Measurements from ENCODE around the gene SHROOM2.

The SHROOM2 gene

DNA sequence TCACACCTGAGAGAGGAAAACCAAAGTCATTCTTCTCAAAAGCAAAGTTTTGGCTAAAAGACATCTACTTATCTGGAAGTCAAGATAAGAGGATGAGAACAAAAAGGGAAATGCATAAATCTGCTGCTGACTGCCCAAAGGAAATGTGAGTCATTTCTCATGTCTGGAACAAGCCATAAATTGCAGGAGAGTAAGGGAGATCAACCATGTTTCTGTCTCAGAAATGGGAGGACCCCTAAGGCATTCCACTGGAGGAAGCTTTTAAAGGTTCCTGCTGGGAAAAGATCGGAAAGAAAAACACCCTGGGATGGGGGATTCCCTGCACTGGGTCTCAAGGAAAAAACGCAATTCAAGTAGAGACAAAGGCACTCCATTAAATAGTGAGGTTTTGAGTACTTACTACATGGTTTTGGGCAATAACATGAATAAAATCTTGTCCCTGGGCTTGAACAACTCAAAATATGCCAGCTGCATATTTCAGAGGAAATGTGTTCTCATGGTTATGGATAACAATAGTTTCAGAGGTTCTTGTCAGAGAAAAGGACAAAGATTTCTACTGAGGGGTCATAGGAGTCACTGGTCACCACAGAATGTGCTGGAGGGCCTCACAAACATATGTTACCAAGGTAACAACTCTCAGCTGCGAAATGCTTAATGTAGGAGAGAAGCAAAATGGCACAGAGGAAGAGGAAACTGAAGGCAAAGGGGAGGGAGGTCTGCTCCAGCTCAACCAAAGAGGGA, 39.9 kb upstream of the SHROOM2 start:
- peak overlapping the region; percentile 10 for H3K4me3 ChIP-seq (replicated peaks; ENCODE audit: low read depth, low read length)
- peak; percentile 88 for DNase-seq (ENCODE audit: low read depth)
- TF ChIP-seq, protein P1, sequence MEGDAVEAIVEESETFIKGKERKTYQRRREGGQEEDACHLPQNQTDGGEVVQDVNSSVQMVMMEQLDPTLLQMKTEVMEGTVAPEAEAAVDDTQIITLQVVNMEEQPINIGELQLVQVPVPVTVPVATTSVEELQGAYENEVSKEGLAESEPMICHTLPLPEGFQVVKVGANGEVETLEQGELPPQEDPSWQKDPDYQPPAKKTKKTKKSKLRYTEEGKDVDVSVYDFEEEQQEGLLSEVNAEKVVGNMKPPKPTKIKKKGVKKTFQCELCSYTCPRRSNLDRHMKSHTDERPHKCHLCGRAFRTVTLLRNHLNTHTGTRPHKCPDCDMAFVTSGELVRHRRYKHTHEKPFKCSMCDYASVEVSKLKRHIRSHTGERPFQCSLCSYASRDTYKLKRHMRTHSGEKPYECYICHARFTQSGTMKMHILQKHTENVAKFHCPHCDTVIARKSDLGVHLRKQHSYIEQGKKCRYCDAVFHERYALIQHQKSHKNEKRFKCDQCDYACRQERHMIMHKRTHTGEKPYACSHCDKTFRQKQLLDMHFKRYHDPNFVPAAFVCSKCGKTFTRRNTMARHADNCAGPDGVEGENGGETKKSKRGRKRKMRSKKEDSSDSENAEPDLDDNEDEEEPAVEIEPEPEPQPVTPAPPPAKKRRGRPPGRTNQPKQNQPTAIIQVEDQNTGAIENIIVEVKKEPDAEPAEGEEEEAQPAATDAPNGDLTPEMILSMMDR (IDR thresholded peaks at IDR 0.05; ENCODE audit: low read length, missing control alignments) = no peak

DNA sequence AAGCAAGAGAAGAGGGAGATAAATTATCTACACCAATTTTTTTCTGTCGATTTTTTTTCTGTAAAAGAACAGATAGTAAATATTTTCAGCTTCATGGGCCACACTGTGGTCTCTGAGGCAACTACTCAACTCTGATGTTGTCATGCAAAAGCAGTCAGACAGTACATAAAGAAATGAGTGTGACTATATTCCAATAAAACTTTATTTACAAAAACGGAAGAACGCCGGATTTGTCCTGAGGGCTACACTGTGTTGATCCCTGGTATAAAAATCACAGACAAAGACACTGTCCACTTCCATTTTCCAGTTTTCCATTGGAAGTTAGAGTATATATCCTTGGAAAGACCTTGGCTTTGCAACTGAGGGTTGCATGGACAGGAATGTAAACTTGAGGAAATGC, 38.6 kb upstream of the SHROOM2 start:
- no peak for DNase-seq (ENCODE audit: low read depth)
- no peak overlapping the region for H3K4me3 ChIP-seq (replicated peaks; ENCODE audit: low read depth, low read length)
- TF ChIP-seq, protein P1 (IDR thresholded peaks at IDR 0.05; ENCODE audit: low read length, missing control alignments) = no peak

DNA sequence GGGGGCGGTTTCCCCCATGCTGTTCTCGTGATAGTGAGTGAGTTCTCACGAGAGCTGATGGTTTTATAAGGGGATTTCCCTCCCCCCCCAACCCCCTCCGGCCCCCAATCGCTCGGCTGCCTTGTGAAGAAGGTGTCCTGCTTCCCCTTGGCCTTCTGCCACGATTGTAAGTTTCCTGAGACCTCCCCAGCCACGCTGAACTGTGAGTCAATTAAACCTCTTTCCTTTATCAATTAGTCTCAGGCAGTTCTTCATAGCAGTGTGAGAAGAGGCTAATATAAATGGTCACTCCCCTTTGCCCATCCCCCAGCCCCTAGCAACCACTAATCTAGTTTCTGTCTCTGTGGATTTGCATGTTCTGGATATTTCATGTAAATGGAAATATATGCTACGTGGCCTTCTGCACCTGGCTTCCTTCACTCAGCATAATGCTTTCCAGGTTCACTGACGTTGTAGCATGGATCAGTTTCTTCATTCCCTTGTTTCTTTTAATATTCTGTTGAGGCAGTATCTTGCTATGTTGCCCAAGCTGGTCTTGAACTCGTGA, 37.0 kb upstream of the SHROOM2 start:
- H3K4me3 ChIP-seq (replicated peaks; ENCODE audit: low read depth, low read length) = no peak overlapping the region
- TF ChIP-seq, protein P1 (IDR thresholded peaks at IDR 0.05; ENCODE audit: low read length, missing control alignments) = no peak
- no peak for DNase-seq (ENCODE audit: low read depth)

DNA sequence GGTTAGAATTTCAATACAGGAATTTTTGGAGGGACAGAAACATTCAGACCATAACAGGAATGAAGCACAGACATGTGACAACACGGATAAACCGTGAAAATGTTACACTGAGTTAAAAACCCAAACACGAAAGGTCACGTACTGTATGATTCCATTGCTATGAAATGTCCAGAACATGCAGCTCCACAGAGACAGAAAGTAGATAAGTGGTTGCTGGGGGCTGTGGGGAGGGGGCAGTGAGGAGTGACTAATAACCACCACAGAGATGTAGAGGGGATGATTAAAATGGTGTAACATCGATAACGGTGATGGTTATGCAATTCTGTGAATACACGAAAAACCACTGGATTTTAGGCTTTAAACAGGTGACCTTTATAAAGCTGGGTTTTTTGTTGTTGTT, 28.9 kb upstream of the SHROOM2 start:
- TF ChIP-seq, protein P1 (IDR thresholded peaks at IDR 0.05; ENCODE audit: low read length, missing control alignments) = no peak
- H3K4me3 ChIP-seq (replicated peaks; ENCODE audit: low read depth, low read length) = no peak overlapping the region
- no peak for DNase-seq (ENCODE audit: low read depth)

DNA sequence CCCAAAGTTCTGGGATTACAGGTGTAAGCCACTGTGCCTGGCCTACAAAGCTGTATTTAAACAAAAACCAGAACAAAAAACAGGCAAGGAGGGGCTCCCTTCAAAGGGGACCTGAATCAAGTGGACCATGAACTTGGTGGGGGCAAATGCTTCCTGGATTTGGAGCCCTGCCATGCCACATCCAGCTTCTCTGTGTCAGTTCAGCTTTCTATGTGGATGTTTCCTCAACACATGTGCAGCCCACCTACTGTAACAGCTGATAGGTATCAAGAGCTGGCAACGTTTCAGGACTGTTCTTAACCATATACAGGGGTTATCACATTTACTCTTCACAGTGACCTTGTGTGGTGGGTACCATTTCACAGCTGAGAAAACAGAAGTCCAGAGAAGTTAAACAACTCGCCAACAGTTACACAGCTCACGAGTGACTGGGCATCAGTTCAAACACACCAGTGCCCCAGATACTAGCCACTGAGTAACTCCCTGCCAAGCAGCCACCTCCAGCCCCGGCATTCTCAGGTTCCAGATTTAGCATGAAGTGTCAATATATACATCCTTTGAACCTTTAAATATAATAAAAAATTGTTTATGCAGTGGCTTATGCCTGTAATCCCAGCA, 28.1 kb upstream of the SHROOM2 start:
- no peak overlapping the region for H3K4me3 ChIP-seq (replicated peaks; ENCODE audit: low read depth, low read length)
- TF ChIP-seq, protein P1 (IDR thresholded peaks at IDR 0.05; ENCODE audit: low read length, missing control alignments) = no peak
- DNase-seq (ENCODE audit: low read depth) = no peak

DNA sequence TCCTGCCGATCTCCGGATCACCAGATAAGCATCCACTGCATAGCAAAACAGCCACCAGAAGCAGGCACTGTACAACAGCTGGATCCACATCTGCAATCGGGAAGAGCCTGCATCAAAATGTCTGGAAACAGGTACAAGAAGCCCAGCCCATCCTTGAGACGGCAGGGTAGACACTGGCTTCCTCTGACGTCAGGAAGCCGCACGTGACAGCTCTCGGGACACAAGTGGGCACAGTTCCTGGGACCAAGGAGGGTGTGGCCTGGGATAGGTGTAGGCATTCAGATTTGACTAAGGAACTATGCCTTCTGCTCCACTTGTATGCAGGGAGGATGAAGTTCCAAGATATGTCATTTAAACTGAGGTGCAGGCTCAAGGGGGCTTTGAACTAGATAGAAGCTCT, 26.9 kb upstream of the SHROOM2 start:
- H3K4me3 ChIP-seq (replicated peaks; ENCODE audit: low read depth, low read length) = no peak overlapping the region
- no peak for DNase-seq (ENCODE audit: low read depth)
- TF ChIP-seq, protein P1 (IDR thresholded peaks at IDR 0.05; ENCODE audit: low read length, missing control alignments) = no peak
